CD14-positive monocyte (primary cell): ENCODE results near the gene PON2. TPM values are rescaled to one million over a fixed set of nuclear protein-coding genes. Genes with fewer than 3 reads are reported as not detected.

Experiments used
- DNase-seq, 3 donors: peaks; one replicate each; pipeline ENCODE4 v3.0.0-alpha.2; 2011 to 2022
- H2AFZ ChIP-seq: 2 replicates; pipeline ENCODE4 v1.6.0; 2012; ENCODE audit warnings: mild to moderate bottlenecking, low read depth, low read length, inconsistent platforms; ENCODE audit not compliant: insufficient read depth, poor library complexity, severe bottlenecking
- H3K27ac ChIP-seq, 2 donors: 1 replicate in 1 of 2; 2 replicates in 1 of 2; pipeline ENCODE4 v1.5.1; 2012 to 2013; ENCODE audit warnings: low read length in 2 of 2, control low read depth in 1 of 2, inconsistent platforms in 1 of 2, low read depth in 1 of 2, mild to moderate bottlenecking in 1 of 2
- H3K27me3 ChIP-seq, 2 donors: one replicate each; pipeline versions ENCODE4 v1.6.0 to v1.6.1; 2011 to 2013; ENCODE audit warnings: low read length in 2 of 2; ENCODE audit not compliant: control insufficient read depth in 2 of 2, insufficient read depth in 2 of 2
- H3K36me3 ChIP-seq, 2 donors: replicated peaks in 1 of 2; 1 replicate in 1 of 2; 2 replicates in 1 of 2; pipeline versions ENCODE4 v1.5.1 to v1.6.1; 2012 to 2013; ENCODE audit warnings: low read length in 2 of 2, control low read depth in 1 of 2, inconsistent platforms in 1 of 2, mild to moderate bottlenecking in 1 of 2; ENCODE audit not compliant: insufficient read depth in 2 of 2, control insufficient read depth in 1 of 2
- H3K4me1 ChIP-seq, 2 donors: 1 replicate in 1 of 2; 2 replicates in 1 of 2; pipeline versions ENCODE4 v1.5.1 to v1.6.1; 2012 to 2013; ENCODE audit warnings: low read length in 2 of 2, control low read depth in 1 of 2, inconsistent platforms in 1 of 2, mild to moderate bottlenecking in 1 of 2, moderate library complexity in 1 of 2; ENCODE audit not compliant: insufficient read depth in 2 of 2, control insufficient read depth in 1 of 2
- H3K4me2 ChIP-seq: replicated peaks from 2 replicates; pipeline ENCODE3; 2012; ENCODE audit warnings: low read length, moderate library complexity, mild to moderate bottlenecking; ENCODE audit not compliant: poor library complexity, severe bottlenecking; ENCODE audit errors: extremely low read depth
- H3K4me3 ChIP-seq, 3 experiments: fragments of 200-600 bp in 1 of 3; sonication (generic) in 1 of 3; replicated peaks in 1 of 3; 1 replicate in 2 of 3; 2 replicates in 1 of 3; pipeline ENCODE4 v1.5.1; 2011 to 2013; ENCODE audit warnings: low read length in 3 of 3, mild to moderate bottlenecking in 3 of 3, control low read depth in 2 of 3, low read depth in 2 of 3, inconsistent platforms in 1 of 3, moderate library complexity in 1 of 3
- H3K79me2 ChIP-seq: 2 replicates; pipeline ENCODE4 v1.6.0; 2012; ENCODE audit warnings: mild to moderate bottlenecking, control low read depth, inconsistent platforms, low read length, moderate library complexity; ENCODE audit not compliant: insufficient read depth
- H3K9ac ChIP-seq: 2 replicates; pipeline ENCODE4 v1.6.0; 2017; ENCODE audit warnings: low read length, mild to moderate bottlenecking; ENCODE audit not compliant: insufficient read depth, poor library complexity, severe bottlenecking
- H3K9me3 ChIP-seq, 2 donors: replicated peaks in 1 of 2; 1 replicate in 1 of 2; 2 replicates in 1 of 2; pipeline versions ENCODE4 v1.5.1 to v1.6.1; 2012 to 2013; ENCODE audit warnings: low read length in 2 of 2, control low read depth in 1 of 2; ENCODE audit not compliant: control insufficient read depth in 1 of 2, insufficient read depth in 1 of 2
- H4K20me1 ChIP-seq: 2 replicates; pipeline ENCODE4 v1.6.0; 2012; ENCODE audit warnings: mild to moderate bottlenecking, low read length, control low read depth, moderate library complexity; ENCODE audit not compliant: insufficient read depth
- H3K27ac Mint-ChIP-seq, 7 donors: one replicate each; pipeline ENCODE4 v1.8.0; 2020; ENCODE audit warnings: mild to moderate bottlenecking in 7 of 7, mixed read lengths in 7 of 7, moderate library complexity in 6 of 7, inconsistent platforms in 2 of 7
- H3K27me3 Mint-ChIP-seq, 3 donors: one replicate each; pipeline ENCODE4 v1.8.0; 2021 to 2022; ENCODE audit warnings: low read depth in 3 of 3, mild to moderate bottlenecking in 3 of 3, mixed read lengths in 3 of 3, moderate library complexity in 3 of 3, inconsistent platforms in 1 of 3
- H3K36me3 Mint-ChIP-seq, 2 donors: one replicate each; pipeline ENCODE4 v1.8.0; 2020; ENCODE audit warnings: mixed read lengths in 2 of 2, inconsistent platforms in 1 of 2, mild to moderate bottlenecking in 1 of 2
- H3K4me1 Mint-ChIP-seq: one replicate; pipeline ENCODE4 v1.8.0; 2020; ENCODE audit warnings: mild to moderate bottlenecking, mixed read lengths
- H3K4me3 Mint-ChIP-seq, 2 donors: one replicate each; pipeline ENCODE4 v1.8.0; 2020; ENCODE audit warnings: mild to moderate bottlenecking in 2 of 2, mixed read lengths in 2 of 2, moderate library complexity in 1 of 2
- H3K9me3 Mint-ChIP-seq, 7 donors: one replicate each; pipeline ENCODE4 v1.8.0; 2020 to 2022; ENCODE audit warnings: mixed read lengths in 7 of 7, mild to moderate bottlenecking in 6 of 7, moderate library complexity in 6 of 7, inconsistent platforms in 2 of 7
- CTCF ChIP-seq: fragments of 200-600 bp; IDR thresholded peaks from one replicate; pipeline ENCODE4 v1.8.0; 2022; ENCODE audit warnings: antibody characterized with exemption, mild to moderate bottlenecking
- WGBS: methylation state at CpG from one replicate; pipeline ENCODE4 v1.1.5; 2013; ENCODE audit warnings: missing lambda C conversion rate; ENCODE audit not compliant: insufficient coverage; 5-methylcytosine and 5-hydroxymethylcytosine counted together
- intact Hi-C, 2 donors: fragments of 100-400 bp; cut with micrococcal nuclease; formaldehyde crosslinking; loops; one replicate each; pipeline versions ENCODE4 v1.15.0 to v1.15.1; 2023
- polyA plus RNA-seq, 3 donors: library from polyadenylated mRNA; depleted of rRNA in 1 of 3; unstranded in 2 of 3; stranded (reverse) in 1 of 3; fragments of 300-500 nt in 2 of 3; fragments of >200 nt in 1 of 3; fragmentation: Illumina TruSeq in 2 of 3; gene quantifications; 1 replicate in 2 of 3; 2 replicates in 1 of 3; pipeline ENCODE4 v1.2.3, GENCODE V29; 2012 to 2021

PON2 gene
- polyA plus RNA-seq, 3 donors = 11.5 to 14.7 (median 14.4) TPM

GRCh38 chr7:95407751-95408150 lies 27.1 kb downstream of the PON2 start:
- Histone ChIP-seq H3K9me3 (no peaks in the 10 kb centered on the region), H3K36me3 (peaks cover 7 to 28% of the 10 kb centered on the region in 2 donors), H2AFZ (no peak overlapping the region), H3K27ac (no peak overlapping the region), H3K4me2 (no peak overlapping the region), H3K9ac (no peak overlapping the region), H3K79me2 (no peaks in the 10 kb centered on the region), H4K20me1 (no peaks in the 10 kb centered on the region), H3K4me1 (no peaks in the 10 kb centered on the region), H3K4me3 (no peak overlapping the region), H3K27me3 (no peaks in the 10 kb centered on the region)
- Mint-ChIP-seq H3K36me3 (peaks cover 20 to 25% of the 10 kb centered on the region in 2 donors), H3K4me3 (no peak overlapping the region), H3K9me3 (peaks cover 0 to 1% (median 0%) of the 10 kb centered on the region in 7 donors), H3K4me1 (no peaks in the 10 kb centered on the region), H3K27me3 (no peaks in the 10 kb centered on the region), H3K27ac (no peak overlapping the region)
- no peak for DNase-seq
- no peak for TF ChIP-seq CTCF
- 100% methylated on average over 1 of the region's 2 CpGs for WGBS
- intact Hi-C loops = no loop called here

- Mint-ChIP-seq H3K27ac (no peak overlapping the region), H3K27me3 (no peaks in the 10 kb centered on the region), H3K4me3 (no peak overlapping the region), H3K4me1 (no peaks in the 10 kb centered on the region), H3K36me3 (peaks cover 21% of the 10 kb centered on the region in 2 donors), H3K9me3 (peaks cover 0 to 1% (median 0%) of the 10 kb centered on the region in 7 donors)
- intact Hi-C loops = no loop called here
- no CpG with 5 or more reads among the region's 6 CpGs for WGBS
- Histone ChIP-seq H2AFZ (no peak overlapping the region), H3K9me3 (no peaks in the 10 kb centered on the region), H3K27ac (no peak overlapping the region), H3K9ac (no peak overlapping the region), H3K4me2 (no peak overlapping the region), H3K36me3 (peaks cover 4 to 23% of the 10 kb centered on the region in 2 donors), H3K79me2 (no peaks in the 10 kb centered on the region), H3K4me1 (no peaks in the 10 kb centered on the region), H4K20me1 (no peaks in the 10 kb centered on the region), H3K27me3 (no peaks in the 10 kb centered on the region), H3K4me3 (no peak overlapping the region)
- DNase-seq = no peak
- no peak for TF ChIP-seq CTCF
Observed at GRCh38 chr7:95405800-95406199, 29.0 kb downstream of the PON2 start.
